Erythroblast (primary cell): ENCODE data around the gene PTOV1.

Experiments
- GATA1 ChIP-seq: IDR thresholded peaks from 2 replicates; pipeline ENCODE4 v1.6.1; 2011; ENCODE audit warnings: low read depth, mild to moderate bottlenecking, control low read depth, low read length, moderate library complexity
- POLR2A ChIP-seq: IDR thresholded peaks from 2 replicates; pipeline ENCODE4 v1.6.1; 2011; ENCODE audit warnings: mild to moderate bottlenecking, low read length

- no peak for TF ChIP-seq POLR2A
- no peak for TF ChIP-seq GATA1
Observed at GRCh38 chr19:49845414-49845813, 5.5 kb upstream of the PTOV1 start.
